Vagina (tissue), 2 donors: ENCODE results near the gene KCP. TPM values are rescaled to one million over a fixed set of nuclear protein-coding genes. Genes with fewer than 3 reads are reported as not detected.

Experiments used
- DNase-seq, 2 donors: peaks; one replicate each; pipeline ENCODE4 v3.0.0-alpha.2; 2017; ENCODE audit errors: extremely low spot score in 2 of 2
- H3K27ac ChIP-seq: fragments of 200-600 bp; sonication (generic); one replicate; pipeline ENCODE4 v1.5.1; 2019
- H3K27me3 ChIP-seq: fragments of 200-600 bp; sonication (generic); one replicate; pipeline ENCODE4 v1.5.1; 2019
- H3K36me3 ChIP-seq, 2 donors: fragments of 200-600 bp; sonication (generic); one replicate each; pipeline ENCODE4 v1.5.1; 2017 to 2019
- H3K4me1 ChIP-seq: fragments of 200-600 bp; sonication (generic); one replicate; pipeline ENCODE4 v1.5.1; 2019
- H3K4me3 ChIP-seq, 2 donors: fragments of 200-600 bp; sonication (generic); 1 replicate in 1 of 2; 2 replicates in 1 of 2; pipeline ENCODE4 v1.5.1; 2016 to 2019
- H3K9me3 ChIP-seq: fragments of 200-600 bp; sonication (generic); one replicate; pipeline ENCODE4 v1.5.1; 2019
- POLR2A ChIP-seq, 2 donors: fragments of 450-650 bp; IDR thresholded peaks; one replicate each; pipeline ENCODE4 v1.6.1; 2017; ENCODE audit warnings: antibody characterized with exemption in 2 of 2, mild to moderate bottlenecking in 2 of 2, moderate library complexity in 2 of 2
- POLR2AphosphoS5 ChIP-seq, 2 donors: sonication (generic); formaldehyde crosslinking; IDR thresholded peaks; one replicate each; pipeline ENCODE4 v1.9.0; 2017; ENCODE audit warnings: antibody characterized with exemption in 2 of 2, mild to moderate bottlenecking in 2 of 2, low read depth in 1 of 2; ENCODE audit not compliant: insufficient read depth in 1 of 2
- intact Hi-C: fragments of 100-400 bp; cut with DNase I; formaldehyde crosslinking; loops from one replicate; pipeline ENCODE4 v1.15.1; 2023
- total RNA-seq: library from RNA; depleted of rRNA; stranded (reverse); fragments of >200 nt; gene quantifications from one replicate; pipeline ENCODE4 v1.2.3, GENCODE V29; 2016
- TF ChIP-seq, protein P1 (sequence below), 3 experiments: fragments of 450-650 bp in 2 of 3; fragments of 200-600 bp in 1 of 3; sonication (generic) in 1 of 3; IDR thresholded peaks; one replicate each; pipeline ENCODE4 v1.5.1; 2017 to 2019; ENCODE audit warnings: antibody characterized with exemption in 3 of 3, mild to moderate bottlenecking in 2 of 3, moderate library complexity in 2 of 3

The KCP gene
- total RNA-seq, 1 donor from 2014 or later: 1.2 TPM

DNA sequence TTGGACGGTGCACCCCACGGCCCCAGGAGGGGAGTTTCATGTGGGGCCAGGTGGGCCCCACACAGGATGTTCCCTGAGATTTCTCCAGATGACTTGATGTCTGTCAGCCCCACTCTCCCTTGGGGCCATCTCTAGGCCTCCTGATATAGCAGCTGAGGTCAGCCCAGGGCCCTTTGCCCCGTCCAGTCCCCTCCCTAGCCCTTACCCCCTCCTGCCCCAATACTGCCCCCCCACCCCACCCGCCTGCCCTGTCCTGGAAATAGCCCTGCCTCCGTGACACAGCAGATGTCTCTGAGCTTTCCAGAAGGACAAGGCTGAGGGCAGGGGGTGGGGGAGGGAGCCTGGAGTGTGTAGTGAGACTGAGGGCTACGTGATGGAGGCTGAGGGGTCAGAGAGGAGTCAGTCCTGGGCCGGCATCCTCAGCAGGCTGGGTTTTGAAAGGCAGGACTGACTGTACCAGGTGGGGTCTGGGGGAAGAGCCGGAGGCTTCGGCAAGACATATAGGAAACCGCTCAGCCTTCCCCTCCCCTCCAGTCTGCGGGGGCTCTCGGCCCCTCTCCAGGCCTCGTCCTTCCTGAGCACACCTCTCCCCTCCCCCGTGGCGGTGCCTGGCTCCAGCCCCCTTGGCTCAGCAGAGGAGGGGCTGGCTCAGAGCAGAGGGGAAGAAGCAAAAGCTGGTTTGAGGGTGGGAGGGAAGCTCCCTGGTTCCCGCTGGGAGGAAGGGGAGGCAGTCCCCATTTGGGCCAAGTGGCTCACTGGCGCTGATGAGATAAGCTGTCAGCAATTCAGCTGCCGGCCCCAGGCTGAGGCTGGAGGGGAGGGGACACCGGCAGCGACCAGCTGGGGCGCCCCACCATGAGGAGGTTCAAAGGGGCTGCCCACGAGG is 78.3 kb downstream of the KCP start:
- peak overlapping the region; percentile 58 to 64 for H3K4me3 ChIP-seq
- TF ChIP-seq, protein P1, sequence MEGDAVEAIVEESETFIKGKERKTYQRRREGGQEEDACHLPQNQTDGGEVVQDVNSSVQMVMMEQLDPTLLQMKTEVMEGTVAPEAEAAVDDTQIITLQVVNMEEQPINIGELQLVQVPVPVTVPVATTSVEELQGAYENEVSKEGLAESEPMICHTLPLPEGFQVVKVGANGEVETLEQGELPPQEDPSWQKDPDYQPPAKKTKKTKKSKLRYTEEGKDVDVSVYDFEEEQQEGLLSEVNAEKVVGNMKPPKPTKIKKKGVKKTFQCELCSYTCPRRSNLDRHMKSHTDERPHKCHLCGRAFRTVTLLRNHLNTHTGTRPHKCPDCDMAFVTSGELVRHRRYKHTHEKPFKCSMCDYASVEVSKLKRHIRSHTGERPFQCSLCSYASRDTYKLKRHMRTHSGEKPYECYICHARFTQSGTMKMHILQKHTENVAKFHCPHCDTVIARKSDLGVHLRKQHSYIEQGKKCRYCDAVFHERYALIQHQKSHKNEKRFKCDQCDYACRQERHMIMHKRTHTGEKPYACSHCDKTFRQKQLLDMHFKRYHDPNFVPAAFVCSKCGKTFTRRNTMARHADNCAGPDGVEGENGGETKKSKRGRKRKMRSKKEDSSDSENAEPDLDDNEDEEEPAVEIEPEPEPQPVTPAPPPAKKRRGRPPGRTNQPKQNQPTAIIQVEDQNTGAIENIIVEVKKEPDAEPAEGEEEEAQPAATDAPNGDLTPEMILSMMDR (IDR thresholded peaks at IDR 0.05): no peak
- TF ChIP-seq POLR2A (IDR thresholded peaks at IDR 0.05) (no peak), POLR2AphosphoS5 (IDR thresholded peaks at IDR 0.05; ENCODE audit: insufficient read depth in 1 of 2, low read depth in 1 of 2) (peak in 1 of 2 donors; percentile 34)

DNA sequence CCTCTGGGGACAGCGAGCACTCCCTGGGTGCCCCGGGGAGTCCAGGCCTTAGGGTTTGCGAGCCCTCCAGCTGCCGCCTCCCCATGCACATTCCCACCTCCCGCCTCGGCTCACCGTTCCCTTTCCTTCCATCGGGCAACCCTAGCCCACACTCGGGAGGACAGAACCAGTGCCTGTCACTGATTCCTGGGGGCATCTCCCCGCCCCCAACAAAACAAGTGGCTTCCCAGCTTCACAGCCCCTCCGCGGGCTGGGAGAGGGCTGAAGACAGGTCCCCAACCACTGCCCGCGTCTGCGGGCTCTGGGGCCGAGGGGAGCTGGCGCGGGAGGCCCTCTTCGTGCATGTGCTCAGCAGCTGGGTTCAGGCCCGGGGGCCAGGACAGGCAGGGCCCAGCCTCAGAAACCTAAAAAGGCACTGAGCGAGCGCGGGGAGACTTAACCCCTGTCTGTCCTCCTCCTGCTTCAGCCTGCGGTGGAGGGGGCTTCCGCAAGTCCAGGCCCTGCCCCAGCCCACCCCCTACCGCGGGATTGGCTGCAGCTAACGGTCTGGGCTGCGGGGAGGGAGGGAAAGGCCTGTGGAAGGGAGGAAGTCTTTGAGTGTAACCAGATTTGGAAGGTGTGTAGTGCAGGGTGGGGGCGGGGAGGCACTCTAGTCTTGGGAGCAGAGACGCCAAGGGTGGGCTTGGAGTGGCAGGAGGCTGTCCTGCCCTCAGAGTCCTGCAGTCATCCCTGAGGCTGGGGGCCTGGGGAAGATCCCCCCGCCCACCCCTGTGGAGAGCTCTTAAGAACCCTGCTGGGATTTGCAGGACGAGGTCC is 79.1 kb downstream of the KCP start:
- Histone ChIP-seq H3K36me3 (no peaks in the 10 kb centered on the region), H3K27ac (peak overlapping the region; percentile 85), H3K27me3 (no peaks in the 10 kb centered on the region), H3K4me3 (peak overlapping the region; percentile 58 to 64), H3K4me1 (peaks cover 48% of the 10 kb centered on the region), H3K9me3 (no peaks in the 10 kb centered on the region)
- intact Hi-C loops: no loop called here
- TF ChIP-seq POLR2A (IDR thresholded peaks at IDR 0.05) (peak in 1 of 2 donors; percentile 19), POLR2AphosphoS5 (IDR thresholded peaks at IDR 0.05; ENCODE audit: insufficient read depth in 1 of 2, low read depth in 1 of 2) (peak in 1 of 2 donors; percentile 83)
- TF ChIP-seq, protein P1 (IDR thresholded peaks at IDR 0.05): no peak
- no peak for DNase-seq

More for the DNA sequence above, 78.3 kb downstream of the KCP start:
- H3K9me3 ChIP-seq: no peaks in the 10 kb centered on the region
- intact Hi-C loops: no loop called here
- H3K36me3 ChIP-seq: no peaks in the 10 kb centered on the region
- peaks cover 48% of the 10 kb centered on the region for H3K4me1 ChIP-seq
- no peak for DNase-seq
- H3K27me3 ChIP-seq: no peaks in the 10 kb centered on the region
- peak overlapping the region; percentile 85 for H3K27ac ChIP-seq

DNA sequence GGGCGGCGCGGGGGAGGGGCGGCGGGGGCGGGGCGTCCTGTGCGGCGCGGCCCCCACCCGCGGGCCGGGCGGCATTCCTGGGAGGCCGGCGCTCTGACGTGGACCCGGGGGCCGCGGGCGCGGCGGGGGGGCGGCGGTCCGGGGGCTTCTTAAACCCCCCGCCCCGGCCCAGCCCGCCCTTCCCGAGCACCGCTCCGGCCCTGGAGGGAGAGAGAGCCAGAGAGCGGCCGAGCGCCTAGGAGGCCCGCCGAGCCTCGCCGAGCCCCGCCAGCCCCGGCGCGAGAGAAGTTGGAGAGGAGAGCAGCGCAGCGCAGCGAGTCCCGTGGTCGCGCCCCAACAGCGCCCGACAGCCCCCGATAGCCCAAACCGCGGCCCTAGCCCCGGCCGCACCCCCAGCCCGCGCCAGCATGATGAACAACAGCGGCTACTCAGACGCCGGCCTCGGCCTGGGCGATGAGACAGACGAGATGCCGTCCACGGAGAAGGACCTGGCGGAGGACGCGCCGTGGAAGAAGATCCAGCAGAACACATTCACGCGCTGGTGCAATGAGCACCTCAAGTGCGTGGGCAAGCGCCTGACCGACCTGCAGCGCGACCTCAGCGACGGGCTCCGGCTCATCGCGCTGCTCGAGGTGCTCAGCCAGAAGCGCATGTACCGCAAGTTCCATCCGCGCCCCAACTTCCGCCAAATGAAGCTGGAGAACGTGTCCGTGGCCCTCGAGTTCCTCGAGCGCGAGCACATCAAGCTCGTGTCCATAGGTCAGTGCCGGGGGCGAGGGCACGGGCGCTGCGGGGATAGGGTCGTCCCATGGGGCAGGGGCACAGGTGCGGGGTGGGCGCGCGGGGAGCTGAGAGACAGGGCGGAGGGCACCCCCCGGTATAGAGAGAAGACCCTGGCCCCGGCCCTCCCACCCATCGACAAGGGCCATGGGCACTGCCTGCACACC is 80.0 kb downstream of the KCP start, which contains the start of gene FLNC:
Gene FLNC, plus strand, starts transcription at position 176 of the 947 bp plus-strand sequence. Its CDS starts 232 bp downstream, at position 408.
- intact Hi-C loops: no loop called here
- peaks cover 48% of the 10 kb centered on the region for H3K4me1 ChIP-seq
- H3K9me3 ChIP-seq: no peaks in the 10 kb centered on the region
- no peak for DNase-seq
- TF ChIP-seq POLR2A (IDR thresholded peaks at IDR 0.05): peak in 1 of 2 donors; percentile 4
- TF ChIP-seq, protein P1 (IDR thresholded peaks at IDR 0.05): no peak
- TF ChIP-seq POLR2AphosphoS5 (IDR thresholded peaks at IDR 0.05; ENCODE audit: insufficient read depth in 1 of 2, low read depth in 1 of 2): peak in 1 of 2 donors; percentile 69
- no peaks in the 10 kb centered on the region for H3K36me3 ChIP-seq
- H3K27me3 ChIP-seq: no peaks in the 10 kb centered on the region
- peak within 1 kb of the TSS; percentile 58 to 64 for H3K4me3 ChIP-seq
- peak within 1 kb of the TSS; percentile 85 for H3K27ac ChIP-seq

DNA sequence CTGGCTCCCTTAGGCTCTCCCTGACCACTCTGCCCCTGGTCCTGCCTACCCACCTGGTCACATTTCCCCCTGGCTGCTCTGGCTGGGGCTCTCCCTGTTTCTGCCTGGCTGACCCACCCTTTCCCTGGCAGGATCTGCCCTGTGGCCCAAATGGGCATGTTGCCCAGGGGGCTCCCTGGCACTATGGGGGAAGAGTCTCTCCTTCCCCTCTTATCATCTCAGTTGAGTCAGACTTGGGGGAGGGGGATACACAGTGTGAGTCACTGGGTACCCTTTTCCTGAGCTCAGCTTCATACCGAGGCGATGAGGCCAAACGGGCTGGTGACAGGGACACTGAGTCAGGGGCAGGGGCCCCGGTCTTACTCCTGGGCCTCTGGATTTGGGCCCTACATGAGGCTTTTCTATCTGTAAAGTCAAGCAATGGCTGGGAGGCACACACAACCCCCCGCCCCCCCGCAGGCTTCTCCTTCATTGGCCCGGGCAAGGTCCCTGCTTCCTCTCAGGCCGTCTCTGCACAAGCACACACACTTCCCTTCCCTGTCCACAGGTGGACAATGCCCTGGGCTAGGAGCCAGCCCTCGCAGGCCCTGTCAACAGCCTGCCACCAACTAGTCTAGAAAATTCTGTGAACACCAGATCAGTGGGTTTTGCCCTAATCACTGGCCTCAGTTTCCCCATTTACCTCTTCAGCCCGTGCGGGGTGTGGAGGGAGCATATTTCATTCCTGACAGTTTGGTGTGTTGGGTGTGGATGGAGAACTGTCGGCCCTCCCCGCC is 80.9 kb downstream of the KCP start:
- Histone ChIP-seq H3K4me3 (peak overlapping the region; percentile 58 to 64), H3K9me3 (no peaks in the 10 kb centered on the region), H3K27ac (peak overlapping the region; percentile 85), H3K4me1 (peaks cover 48% of the 10 kb centered on the region), H3K36me3 (no peaks in the 10 kb centered on the region), H3K27me3 (no peaks in the 10 kb centered on the region)
- DNase-seq: no peak
- TF ChIP-seq, protein P1 (IDR thresholded peaks at IDR 0.05): no peak
- no peak for TF ChIP-seq POLR2AphosphoS5 (IDR thresholded peaks at IDR 0.05; ENCODE audit: insufficient read depth in 1 of 2, low read depth in 1 of 2)
- no peak for TF ChIP-seq POLR2A (IDR thresholded peaks at IDR 0.05)
- intact Hi-C loops: no loop called here
